Trophoblast cell (in vitro differentiated cells and primary cell): ENCODE results near the gene SFMBT1.

Experiments used
- DNase-seq, 2 donors: peaks; one replicate each; pipeline ENCODE4 v3.0.0-alpha.2; 2016
- H2AFZ ChIP-seq: 2 replicates; pipeline ENCODE4 v1.6.1; 2013; ENCODE audit warnings: low read length, moderate library complexity, mild to moderate bottlenecking; ENCODE audit not compliant: insufficient read depth, poor library complexity
- H2AK5ac ChIP-seq: 2 replicates; pipeline ENCODE4 v1.6.1; 2013; ENCODE audit warnings: mild to moderate bottlenecking, low read length
- H2BK120ac ChIP-seq: 2 replicates; pipeline ENCODE4 v1.6.1; 2013; ENCODE audit warnings: low read length, mild to moderate bottlenecking, moderate library complexity; ENCODE audit not compliant: insufficient read depth, poor library complexity
- H2BK12ac ChIP-seq: 2 replicates; pipeline ENCODE4 v1.6.1; 2013; ENCODE audit warnings: mild to moderate bottlenecking, low read length, moderate library complexity
- H2BK5ac ChIP-seq: 2 replicates; pipeline ENCODE4 v1.6.1; 2013; ENCODE audit warnings: low read length, low read depth, moderate library complexity, mild to moderate bottlenecking; ENCODE audit not compliant: poor library complexity
- H3K14ac ChIP-seq: 2 replicates; pipeline ENCODE4 v1.6.1; 2013; ENCODE audit warnings: mild to moderate bottlenecking, low read length
- H3K18ac ChIP-seq: 2 replicates; pipeline ENCODE4 v1.6.1; 2013; ENCODE audit warnings: mild to moderate bottlenecking, low read length
- H3K23ac ChIP-seq: 2 replicates; pipeline ENCODE4 v1.6.1; 2013; ENCODE audit warnings: low read length
- H3K27ac ChIP-seq: 2 replicates; pipeline ENCODE4 v1.5.1; 2013; ENCODE audit warnings: low read depth, mild to moderate bottlenecking, inconsistent platforms, low read length, moderate library complexity
- H3K27me3 ChIP-seq: 2 replicates; pipeline ENCODE4 v1.6.1; 2013; ENCODE audit warnings: inconsistent platforms, mild to moderate bottlenecking, low read length, moderate library complexity; ENCODE audit not compliant: insufficient read depth
- H3K36me3 ChIP-seq, 2 experiments: 1 replicate in 1 of 2; 2 replicates in 1 of 2; pipeline ENCODE4 v1.6.1; 2013; ENCODE audit warnings: low read length in 2 of 2, mild to moderate bottlenecking in 2 of 2, moderate library complexity in 1 of 2; ENCODE audit not compliant: insufficient read depth in 2 of 2, control insufficient read depth in 1 of 2
- H3K4ac ChIP-seq: 2 replicates; pipeline ENCODE4 v1.6.1; 2013; ENCODE audit warnings: low read depth, mild to moderate bottlenecking, low read length, moderate library complexity
- H3K4me1 ChIP-seq, 2 experiments: 1 replicate in 1 of 2; 2 replicates in 1 of 2; pipeline ENCODE4 v1.6.1; 2013; ENCODE audit warnings: low read length in 2 of 2, mild to moderate bottlenecking in 2 of 2, moderate library complexity in 1 of 2; ENCODE audit not compliant: insufficient read depth in 2 of 2, control insufficient read depth in 1 of 2
- H3K4me2 ChIP-seq: 2 replicates; pipeline ENCODE4 v1.6.1; 2013; ENCODE audit warnings: inconsistent platforms, mild to moderate bottlenecking, low read length, moderate library complexity
- H3K4me3 ChIP-seq: 2 replicates; pipeline ENCODE4 v1.5.1; 2013; ENCODE audit warnings: mild to moderate bottlenecking, low read depth, low read length, inconsistent platforms
- H3K79me1 ChIP-seq: one replicate; pipeline ENCODE4 v1.6.1; 2013; ENCODE audit warnings: low read length
- H3K79me2 ChIP-seq: 2 replicates; pipeline ENCODE4 v1.6.1; 2013; ENCODE audit warnings: low read length, mild to moderate bottlenecking; ENCODE audit not compliant: control insufficient read depth, insufficient read depth, poor library complexity
- H3K9ac ChIP-seq: 2 replicates; pipeline ENCODE4 v1.6.1; 2013; ENCODE audit warnings: mild to moderate bottlenecking, low read length
- H3K9me3 ChIP-seq: 2 replicates; pipeline ENCODE4 v1.6.1; 2013; ENCODE audit warnings: low read depth, mild to moderate bottlenecking, control low read depth, inconsistent platforms, low read length; ENCODE audit not compliant: insufficient read depth
- H4K12ac ChIP-seq: 2 replicates; pipeline ENCODE4 v1.6.1; 2013; ENCODE audit warnings: low read depth, mild to moderate bottlenecking, low read length, moderate library complexity
- H4K8ac ChIP-seq: 2 replicates; pipeline ENCODE4 v1.6.1; 2013; ENCODE audit warnings: low read depth, mild to moderate bottlenecking, low read length, moderate library complexity
- H4K91ac ChIP-seq: one replicate; pipeline ENCODE4 v1.6.1; 2013; ENCODE audit warnings: low read depth, mild to moderate bottlenecking, low read length, moderate library complexity
- WGBS: extraction: QIAGEN DNeasy Blood & Tissue Kit; methylation state at CpG from one replicate; pipeline ENCODE4 v1.1.7; 2013; ENCODE audit warnings: missing lambda C conversion rate; ENCODE audit not compliant: insufficient read length, insufficient coverage; ENCODE audit errors: extremely low coverage; 5-methylcytosine and 5-hydroxymethylcytosine counted together

The SFMBT1 gene

DNA sequence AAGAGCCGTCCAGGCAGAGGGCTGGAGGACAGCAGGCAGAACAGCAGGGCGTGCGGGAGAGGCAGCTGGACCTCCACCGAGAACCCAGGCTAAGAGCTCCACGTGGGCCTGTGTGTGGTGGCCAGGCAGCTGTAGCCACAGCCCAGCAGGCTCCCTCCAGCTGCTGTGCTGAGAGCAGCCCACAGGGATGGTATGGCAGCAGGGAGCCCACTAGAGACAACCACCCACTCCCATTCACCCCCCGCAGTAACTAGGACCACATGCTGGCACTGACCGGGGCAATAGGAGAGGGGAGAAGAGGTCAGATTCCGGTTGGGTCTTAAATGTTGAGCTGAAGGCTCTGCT lies 185.5 kb downstream of the SFMBT1 start:
- no peak overlapping the region for H4K91ac ChIP-seq
- H3K27me3 ChIP-seq = no peaks in the 10 kb centered on the region
- no peak overlapping the region for H3K27ac ChIP-seq
- no peak overlapping the region for H3K4me2 ChIP-seq
- no peak overlapping the region for H3K4ac ChIP-seq
- H3K36me3 ChIP-seq = no peaks in the 10 kb centered on the region
- H3K9ac ChIP-seq = no peak overlapping the region
- H4K8ac ChIP-seq = no peak overlapping the region
- H3K9me3 ChIP-seq = peaks cover 2% of the 10 kb centered on the region
- H3K4me3 ChIP-seq = no peak overlapping the region
- H3K79me2 ChIP-seq = no peaks in the 10 kb centered on the region
- no peak overlapping the region for H3K23ac ChIP-seq
- H3K4me1 ChIP-seq = no peaks in the 10 kb centered on the region
- no peak overlapping the region for H2BK5ac ChIP-seq
- H3K18ac ChIP-seq = no peak overlapping the region
- no peak overlapping the region for H4K12ac ChIP-seq
- no peak overlapping the region for H2BK12ac ChIP-seq
- no peak for DNase-seq
- H2AFZ ChIP-seq = no peak overlapping the region
- H3K14ac ChIP-seq = no peak overlapping the region
- H3K79me1 ChIP-seq = no peaks in the 10 kb centered on the region
- no CpG with 5 or more reads among the region's 8 CpGs for WGBS
- no peak overlapping the region for H2AK5ac ChIP-seq
- no peak overlapping the region for H2BK120ac ChIP-seq

DNA sequence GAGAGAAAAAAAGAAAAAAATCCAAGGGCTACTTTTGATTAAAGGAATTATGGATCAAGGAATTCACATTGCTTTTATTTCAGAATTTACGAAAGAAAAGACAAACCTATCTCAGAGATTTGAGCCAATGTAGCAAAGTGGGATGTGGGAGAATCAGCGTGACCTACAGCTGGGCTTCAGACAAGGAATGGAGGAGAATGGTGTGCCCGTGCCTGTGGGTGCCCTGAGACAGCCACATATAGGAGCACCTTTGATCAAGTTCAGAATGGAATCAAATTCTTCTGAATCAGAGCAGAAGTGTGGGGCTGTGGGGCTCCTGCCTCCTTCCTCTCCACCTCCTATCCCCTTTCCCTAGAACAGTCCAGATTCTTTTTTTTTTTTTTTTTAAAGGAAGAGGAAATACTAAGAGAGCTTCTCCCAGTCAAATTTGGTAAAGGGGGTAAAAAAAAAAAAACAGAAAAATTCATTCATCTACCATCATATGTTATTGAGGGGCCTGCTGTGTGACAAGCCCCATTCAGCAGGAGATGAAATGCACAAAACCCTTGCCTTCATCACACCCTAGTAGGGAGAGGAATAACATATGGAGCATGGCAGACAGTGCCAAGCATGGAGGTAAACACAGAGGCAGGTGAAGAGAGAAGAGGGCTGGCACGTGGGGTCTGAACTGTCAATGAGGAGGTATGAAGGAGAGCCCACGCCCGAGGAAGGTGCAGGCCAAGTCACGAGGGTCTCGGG lies 186.0 kb downstream of the SFMBT1 start:
- H3K14ac ChIP-seq = no peak overlapping the region
- no peaks in the 10 kb centered on the region for H3K36me3 ChIP-seq

DNA sequence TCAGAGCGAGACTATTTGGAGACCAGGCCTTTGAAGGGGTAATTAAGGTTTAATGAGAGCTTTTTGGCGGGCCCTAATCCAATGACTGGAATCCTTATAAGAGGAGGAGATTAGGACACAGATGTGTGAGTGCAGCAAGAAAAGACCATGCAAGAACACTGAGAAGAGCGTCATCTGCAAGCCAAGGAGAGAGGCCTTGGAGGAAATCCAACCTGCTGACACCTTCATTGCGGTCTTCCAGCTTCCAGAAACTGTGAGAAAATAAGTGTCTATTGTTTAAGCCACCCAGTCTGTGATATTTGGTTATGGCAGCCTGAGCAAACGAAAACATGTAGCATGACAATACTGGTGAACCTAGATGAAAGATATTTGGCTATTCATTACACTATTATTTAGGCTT lies 188.0 kb downstream of the SFMBT1 start:
- H3K4me1 ChIP-seq = no peaks in the 10 kb centered on the region
- H4K91ac ChIP-seq = no peak overlapping the region
- no peak overlapping the region for H3K23ac ChIP-seq
- H3K14ac ChIP-seq = no peak overlapping the region
- no peak overlapping the region for H2BK12ac ChIP-seq
- no peak overlapping the region for H3K18ac ChIP-seq
- no peak overlapping the region for H4K8ac ChIP-seq
- H2AK5ac ChIP-seq = no peak overlapping the region
- no peak overlapping the region for H2BK5ac ChIP-seq
- no peak for DNase-seq
- H3K4me2 ChIP-seq = no peak overlapping the region
- no peak overlapping the region for H3K9ac ChIP-seq
- no peak overlapping the region for H2BK120ac ChIP-seq
- no peaks in the 10 kb centered on the region for H3K36me3 ChIP-seq
- no peak overlapping the region for H3K4ac ChIP-seq
- H3K27me3 ChIP-seq = no peaks in the 10 kb centered on the region
- H3K79me1 ChIP-seq = no peaks in the 10 kb centered on the region
- no peak overlapping the region for H4K12ac ChIP-seq
- no peak overlapping the region for H3K27ac ChIP-seq
- no peak overlapping the region for H2AFZ ChIP-seq
- H3K9me3 ChIP-seq = no peaks in the 10 kb centered on the region
- WGBS = no CpG with 5 or more reads among the region's 5 CpGs
- no peaks in the 10 kb centered on the region for H3K79me2 ChIP-seq
- H3K4me3 ChIP-seq = no peak overlapping the region

More for the DNA sequence above, 186.0 kb downstream of the SFMBT1 start:
- H3K9ac ChIP-seq = no peak overlapping the region
- no peak overlapping the region for H2AK5ac ChIP-seq
- no CpG with 5 or more reads among the region's 8 CpGs for WGBS
- no peak overlapping the region for H2BK120ac ChIP-seq
- H2BK12ac ChIP-seq = no peak overlapping the region
- no peak for DNase-seq
- H3K79me1 ChIP-seq = no peaks in the 10 kb centered on the region
- no peak overlapping the region for H3K4me2 ChIP-seq
- peaks cover 2% of the 10 kb centered on the region for H3K9me3 ChIP-seq
- no peak overlapping the region for H2BK5ac ChIP-seq
- H3K18ac ChIP-seq = no peak overlapping the region
- no peak overlapping the region for H3K27ac ChIP-seq
- no peak overlapping the region for H4K91ac ChIP-seq
- H3K79me2 ChIP-seq = no peaks in the 10 kb centered on the region
- H3K4me3 ChIP-seq = no peak overlapping the region
- H2AFZ ChIP-seq = no peak overlapping the region
- no peak overlapping the region for H3K23ac ChIP-seq
- no peak overlapping the region for H4K12ac ChIP-seq
- H3K4me1 ChIP-seq = no peaks in the 10 kb centered on the region
- no peaks in the 10 kb centered on the region for H3K27me3 ChIP-seq
- no peak overlapping the region for H4K8ac ChIP-seq
- H3K4ac ChIP-seq = no peak overlapping the region

DNA sequence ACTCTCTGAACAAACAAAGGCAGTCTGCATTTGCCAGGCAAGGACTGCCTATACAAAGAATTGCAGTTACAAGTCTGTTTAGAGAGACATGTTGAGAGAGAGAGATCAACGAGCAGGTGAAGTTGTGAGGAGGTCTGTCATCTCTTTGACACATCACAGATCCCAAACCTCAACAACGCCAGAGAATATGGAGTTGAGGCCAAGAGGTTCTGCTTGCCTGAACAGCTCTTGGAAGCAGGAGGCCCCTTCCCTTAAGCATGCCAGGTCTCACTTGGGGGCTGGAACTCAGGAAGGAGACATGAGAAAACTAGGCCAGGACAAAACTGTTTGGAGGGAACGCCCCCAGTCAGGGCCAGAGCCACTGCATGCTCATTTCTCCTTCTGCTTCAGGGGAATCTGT lies 188.7 kb downstream of the SFMBT1 start:
- Histone ChIP-seq H3K9ac (no peak overlapping the region), H4K12ac (no peak overlapping the region), H2AFZ (no peak overlapping the region), H3K18ac (no peak overlapping the region), H3K36me3 (peaks cover 0 to under 1% of the 10 kb centered on the region in 2 experiments), H3K4me2 (no peak overlapping the region), H3K27ac (no peak overlapping the region), H3K4ac (no peak overlapping the region), H3K23ac (no peak overlapping the region), H3K4me1 (no peaks in the 10 kb centered on the region), H3K79me1 (no peaks in the 10 kb centered on the region), H2BK12ac (no peak overlapping the region), H2BK120ac (no peak overlapping the region), H3K27me3 (no peaks in the 10 kb centered on the region), H3K9me3 (no peaks in the 10 kb centered on the region), H3K4me3 (no peak overlapping the region), H4K8ac (no peak overlapping the region), H3K79me2 (no peaks in the 10 kb centered on the region), H2AK5ac (no peak overlapping the region), H3K14ac (no peak overlapping the region), H2BK5ac (no peak overlapping the region), H4K91ac (no peak overlapping the region)
- no peak for DNase-seq
- no CpG with 5 or more reads among the region's 3 CpGs for WGBS
